Stimulated activated CD8-positive, alpha-beta memory T cell treated with anti-CD3 and anti-CD28 coated beads, Interleukin-12 subunit alpha, Interleukin-12 subunit beta, amount 100 ng/mL, for 24 hours (primary cell): ENCODE measurements around the gene GLO1.

Source experiments
- DNase-seq: peaks from one replicate; pipeline ENCODE4 v3.0.0-alpha.2; 2020; ENCODE audit errors: extremely low read depth

The GLO1 gene

GRCh38 chr6:38702558-38703397 is at the start of gene GLO1:
Gene GLO1 (minus strand): TSS chr6:38703145. CDS start chr6:38703054, 91 bp downstream.
- DNase-seq = peak; percentile 91

- no peak for DNase-seq
Observed at GRCh38 chr6:38750968-38751615, 48.1 kb upstream of the GLO1 start.

- no peak for DNase-seq
Observed at GRCh38 chr6:38749473-38749872, 46.5 kb upstream of the GLO1 start.

GRCh38 chr6:38739532-38739931 is 36.6 kb upstream of the GLO1 start:
- no peak for DNase-seq

GRCh38 chr6:38738261-38738660 is 35.3 kb upstream of the GLO1 start:
- no peak for DNase-seq

GRCh38 chr6:38736951-38737350 is 34.0 kb upstream of the GLO1 start:
- DNase-seq = no peak

- DNase-seq = no peak
Observed at GRCh38 chr6:38730140-38730862, 27.4 kb upstream of the GLO1 start.

GRCh38 chr6:38728203-38728602 is 25.3 kb upstream of the GLO1 start:
- no peak for DNase-seq

- DNase-seq = no peak
Observed at GRCh38 chr6:38725414-38726183, 22.7 kb upstream of the GLO1 start.

GRCh38 chr6:38724343-38724742 is 21.4 kb upstream of the GLO1 start:
- no peak for DNase-seq

- DNase-seq = no peak
Observed at GRCh38 chr6:38723783-38724182, 20.8 kb upstream of the GLO1 start.

- DNase-seq = no peak
Observed at GRCh38 chr6:38722727-38723334, 19.9 kb upstream of the GLO1 start.

GRCh38 chr6:38722038-38722437 is 19.1 kb upstream of the GLO1 start:
- no peak for DNase-seq

- DNase-seq = no peak
Observed at GRCh38 chr6:38720295-38720694, 17.4 kb upstream of the GLO1 start.

- DNase-seq = no peak
Observed at GRCh38 chr6:38719358-38719757, 16.4 kb upstream of the GLO1 start.

GRCh38 chr6:38716825-38717224 is 13.9 kb upstream of the GLO1 start:
- no peak for DNase-seq

GRCh38 chr6:38715016-38715689 is 12.2 kb upstream of the GLO1 start, which contains the start of gene DNAH8:
Gene DNAH8 (plus strand): TSS chr6:38715311. CDS start chr6:38722810, 7,499 bp downstream.
- DNase-seq = no peak

GRCh38 chr6:38714239-38715015 is 11.5 kb upstream of the GLO1 start:
- no peak for DNase-seq

GRCh38 chr6:38713812-38714211 is 10.9 kb upstream of the GLO1 start:
- no peak for DNase-seq

GRCh38 chr6:38708496-38708895 is 5.6 kb upstream of the GLO1 start:
- DNase-seq = no peak
